Measurements from ENCODE around the gene MTMR10. TPM values are rescaled to one million over a fixed set of nuclear protein-coding genes. Genes with fewer than 3 reads are reported as not detected.

Gene MTMR10
- total RNA-seq, 1 experiment from 2014 or later, result 20.8 TPM

DNA sequence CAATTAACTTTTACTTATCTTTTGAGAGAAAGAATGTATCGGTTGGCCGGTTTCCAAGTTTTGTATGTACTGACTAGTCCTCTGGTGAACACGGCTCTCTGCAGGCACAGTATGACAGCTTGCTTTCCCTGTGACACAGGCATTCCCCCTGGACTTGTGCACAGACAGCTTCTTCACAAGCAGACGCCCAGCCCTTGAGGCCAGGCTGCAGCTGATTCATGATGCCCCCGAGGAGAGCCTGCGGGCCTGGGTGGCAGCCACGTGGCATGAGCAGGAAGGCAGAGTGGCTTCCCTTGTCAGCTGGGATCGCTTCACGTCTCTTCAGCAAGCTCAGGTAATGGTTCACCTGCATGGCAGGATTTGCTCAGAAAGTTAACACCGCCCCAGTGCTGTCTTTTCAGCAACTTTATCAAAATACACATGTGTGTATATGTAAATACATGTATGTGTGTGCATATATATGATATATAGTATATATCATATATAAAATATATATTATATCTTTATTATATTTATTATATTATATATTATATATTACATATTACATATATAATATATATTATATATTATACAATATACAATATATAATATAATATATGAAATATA, 62.3 kb downstream of the MTMR10 start:
- in situ Hi-C loops (cut with HindIII; ENCODE audit: low pct_unique_long_range_greater_than_20kb, low sequenced_read_pairs), result no loop called here
- DNase-seq (ENCODE audit: low read depth, low spot score), result no peak

DNA sequence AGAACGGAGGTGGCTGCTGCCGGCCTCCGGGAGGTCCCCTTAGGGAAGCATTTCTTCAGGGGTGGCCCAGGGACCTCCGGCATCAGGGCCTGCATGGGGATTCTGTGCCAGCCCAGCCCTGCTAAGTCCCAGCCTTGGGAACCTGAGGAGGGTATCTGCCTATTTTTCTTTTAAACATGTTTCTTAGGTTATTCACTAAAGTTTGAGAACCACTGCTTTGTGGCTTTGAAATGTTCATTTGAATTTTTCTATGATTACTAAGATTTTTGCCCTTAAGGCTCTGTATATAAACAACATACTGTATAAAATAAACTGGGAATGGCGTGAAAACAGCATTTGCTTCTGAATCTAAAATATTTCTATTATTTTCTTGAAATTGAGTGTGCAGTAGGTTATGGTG, 63.4 kb downstream of the MTMR10 start:
- in situ Hi-C loops (cut with HindIII; ENCODE audit: low pct_unique_long_range_greater_than_20kb, low sequenced_read_pairs), result no loop called here
- DNase-seq (ENCODE audit: low read depth, low spot score), result no peak

DNA sequence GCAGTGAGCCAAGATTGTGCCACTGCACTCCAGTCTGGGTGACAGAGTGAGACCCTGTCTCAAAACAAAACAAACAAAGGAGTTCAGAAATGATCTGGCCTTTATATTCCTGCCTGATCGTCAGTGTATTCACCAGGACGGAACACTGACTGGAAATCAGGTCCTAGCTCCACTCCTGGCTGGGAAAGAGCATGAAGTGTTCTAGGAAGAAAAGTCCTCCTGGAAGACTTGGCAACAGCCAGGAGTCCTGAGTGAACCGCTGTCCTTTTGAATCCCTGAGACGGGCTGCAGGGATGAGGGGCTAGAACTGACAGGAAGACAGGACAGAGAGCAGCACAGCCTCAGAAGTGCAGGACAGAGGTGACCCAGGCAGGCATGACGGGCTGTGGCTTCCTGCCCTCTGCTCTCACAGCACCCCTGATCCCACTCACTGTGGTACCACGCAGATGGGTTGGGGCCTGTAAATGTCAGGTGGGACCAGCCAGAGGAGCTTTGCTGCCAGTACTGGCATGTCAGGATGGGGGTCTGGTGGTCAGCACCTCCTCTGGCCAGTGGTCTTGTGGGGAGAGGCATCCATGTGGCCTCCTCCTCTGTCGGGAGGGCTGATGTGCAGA, 64.2 kb downstream of the MTMR10 start:
- no peak for DNase-seq (ENCODE audit: low read depth, low spot score)
- in situ Hi-C loops (cut with HindIII; ENCODE audit: low pct_unique_long_range_greater_than_20kb, low sequenced_read_pairs), result no loop called here

DNA sequence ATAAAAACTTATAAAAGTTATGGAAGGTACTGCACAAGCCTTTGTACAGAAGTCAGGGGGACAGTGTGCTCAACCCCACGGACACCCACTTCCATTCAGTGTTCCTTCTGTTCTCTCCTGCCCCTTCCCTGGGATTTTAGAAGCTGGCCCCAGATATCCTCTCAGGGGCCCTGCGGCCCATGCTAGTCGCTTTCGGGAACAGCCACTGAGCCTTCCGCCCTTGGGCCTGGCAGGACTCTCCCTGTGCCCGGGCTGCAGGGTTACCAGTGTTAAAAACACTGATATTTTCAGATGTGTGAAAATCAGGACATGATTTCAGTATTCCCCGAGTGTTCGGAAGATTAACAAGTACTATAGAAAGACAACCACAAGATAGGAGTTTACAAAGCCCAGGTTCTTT, 65.3 kb downstream of the MTMR10 start:
- in situ Hi-C loops (cut with HindIII; ENCODE audit: low pct_unique_long_range_greater_than_20kb, low sequenced_read_pairs), result no loop called here
- DNase-seq (ENCODE audit: low read depth, low spot score), result no peak

DNA sequence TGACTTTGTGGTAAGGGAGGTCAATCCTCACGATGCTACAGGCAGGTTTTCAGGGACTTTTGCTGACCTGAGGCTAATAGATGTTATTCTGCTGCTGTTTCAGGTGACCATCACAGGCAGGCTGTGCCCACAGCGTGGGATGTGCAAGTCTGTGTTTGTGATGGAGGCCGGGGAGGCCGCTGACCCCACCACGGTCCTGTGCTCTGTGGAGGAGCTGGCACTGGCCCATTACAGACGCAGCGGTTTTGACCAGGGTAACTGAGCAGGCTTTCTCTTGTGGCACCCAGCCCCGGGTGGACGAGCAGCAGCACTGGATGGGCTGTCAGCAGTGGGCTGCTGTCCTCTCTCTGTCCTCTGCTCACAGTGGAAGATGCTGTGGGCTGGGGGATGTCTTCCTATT, 65.7 kb downstream of the MTMR10 start:
- in situ Hi-C loops (cut with HindIII; ENCODE audit: low pct_unique_long_range_greater_than_20kb, low sequenced_read_pairs), result no loop called here
- no peak for DNase-seq (ENCODE audit: low read depth, low spot score)

DNA sequence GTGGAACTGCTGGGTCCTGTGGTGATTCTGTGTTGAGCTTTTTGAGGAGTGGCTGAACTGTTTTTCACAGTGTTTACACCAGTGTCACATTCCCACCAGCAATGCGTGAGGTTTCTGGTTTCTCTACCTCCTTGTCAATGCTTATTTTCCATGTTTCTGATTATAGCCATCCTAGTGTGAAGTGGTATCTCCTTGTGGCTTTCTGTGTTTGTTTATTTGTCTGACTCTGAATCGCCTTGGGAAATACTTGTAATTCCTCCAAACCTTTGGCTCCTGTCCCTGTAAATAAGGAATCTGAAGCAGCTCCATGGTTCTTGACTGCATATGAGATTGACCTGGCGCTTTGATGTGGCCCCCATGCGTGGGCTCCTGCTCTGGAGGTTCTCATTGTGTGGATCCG, 67.1 kb downstream of the MTMR10 start:
- in situ Hi-C loops (cut with HindIII; ENCODE audit: low pct_unique_long_range_greater_than_20kb, low sequenced_read_pairs), result no loop called here
- no peak for DNase-seq (ENCODE audit: low read depth, low spot score)

DNA sequence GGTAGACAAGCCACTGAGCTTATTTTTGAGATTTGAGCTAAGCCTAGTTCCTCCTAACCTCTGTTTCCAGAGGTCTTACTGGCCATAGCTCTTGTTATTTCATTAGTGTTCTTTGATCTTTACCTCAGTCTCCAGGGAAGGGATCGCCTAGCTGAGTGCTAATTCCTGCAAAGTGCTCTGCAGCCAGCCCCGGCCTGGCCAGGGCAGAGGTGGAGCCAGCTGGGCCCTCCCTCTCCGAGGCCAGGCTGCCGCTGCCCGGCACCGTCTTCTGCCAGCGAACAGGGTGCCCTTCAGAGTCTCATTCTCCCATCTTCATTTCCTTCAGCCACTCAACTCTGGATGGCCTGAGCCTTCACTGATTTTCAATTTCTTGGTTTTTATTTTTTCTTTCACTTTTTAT, 68.0 kb downstream of the MTMR10 start:
- peak; percentile 47 for DNase-seq (ENCODE audit: low read depth, low spot score)
- in situ Hi-C loops (cut with HindIII; ENCODE audit: low pct_unique_long_range_greater_than_20kb, low sequenced_read_pairs), result no loop called here

DNA sequence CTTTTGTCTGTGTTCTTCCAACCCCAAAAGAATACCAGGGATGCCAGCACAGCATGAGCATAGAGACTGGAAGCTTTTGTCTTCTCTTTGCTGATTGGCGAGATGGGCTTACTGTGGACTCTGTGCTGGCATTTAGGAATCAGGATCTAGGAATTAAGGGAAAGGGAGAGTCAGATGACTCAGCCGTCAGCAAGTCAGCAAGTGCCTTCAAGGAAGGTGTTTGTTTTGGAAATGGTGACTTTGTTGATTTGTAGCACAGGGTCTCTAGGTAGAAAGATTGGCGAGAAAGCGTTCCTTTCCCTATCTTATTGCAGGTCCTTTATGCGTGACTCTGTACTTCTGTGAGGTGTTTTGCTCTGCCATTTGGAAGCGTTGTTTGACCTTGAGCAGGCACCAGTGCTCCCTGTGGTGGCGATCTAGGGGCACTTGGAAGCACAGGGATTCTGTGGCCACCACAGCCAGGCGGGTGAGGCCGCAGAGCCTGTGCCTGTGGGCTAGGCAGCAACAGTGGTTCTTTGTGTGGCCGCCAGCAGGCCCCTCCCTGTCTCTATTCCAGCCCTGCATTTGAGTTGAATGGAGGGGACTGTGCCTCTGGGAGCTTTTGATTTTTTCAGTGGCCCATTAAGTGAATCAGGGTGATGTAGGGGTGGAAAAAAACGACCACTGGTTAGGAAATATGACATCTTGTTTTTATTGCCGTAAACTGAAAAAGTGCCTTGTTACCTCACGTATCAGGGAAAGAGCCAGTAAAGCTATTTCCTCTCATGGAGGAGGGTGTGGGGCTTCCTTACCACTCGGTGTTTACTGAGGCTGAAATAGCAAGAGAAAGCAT, 68.7 kb downstream of the MTMR10 start:
- in situ Hi-C loops (cut with HindIII; ENCODE audit: low pct_unique_long_range_greater_than_20kb, low sequenced_read_pairs), result no loop called here
- DNase-seq (ENCODE audit: low read depth, low spot score), result peak; percentile 96

DNA sequence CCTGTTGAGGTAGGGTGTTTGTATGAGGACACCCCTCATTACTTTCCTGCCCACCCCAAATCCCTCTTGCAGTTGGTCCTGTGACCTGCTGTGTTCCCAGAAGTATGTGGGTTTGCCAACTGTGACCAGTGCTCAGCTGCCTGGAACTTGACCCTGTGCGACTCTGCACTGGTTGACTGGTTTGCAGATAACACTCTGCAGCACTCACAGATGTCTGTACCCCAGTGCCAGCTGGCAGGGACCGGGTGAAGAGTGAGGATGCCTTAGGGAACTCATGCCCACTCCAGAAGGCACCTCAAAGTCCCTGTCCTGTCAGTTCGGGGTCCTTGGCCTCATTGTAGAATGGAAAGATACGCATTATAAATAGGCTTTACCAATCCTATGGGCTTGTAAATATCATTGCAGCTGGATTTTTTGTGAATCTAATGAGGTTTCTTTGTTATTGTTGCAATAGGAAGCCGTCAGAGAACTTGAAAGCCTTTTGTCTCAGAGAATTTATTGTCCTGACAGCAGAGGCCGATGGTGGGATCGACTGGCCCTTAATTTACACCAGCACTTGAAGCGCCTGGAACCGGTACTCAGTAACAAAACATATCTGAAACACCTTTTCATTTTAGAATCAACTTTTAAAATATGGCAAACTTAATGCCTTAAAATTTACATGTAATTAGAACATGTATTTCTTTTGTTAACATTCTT, 69.5 kb downstream of the MTMR10 start:
- in situ Hi-C loops (cut with HindIII; ENCODE audit: low pct_unique_long_range_greater_than_20kb, low sequenced_read_pairs), result no loop called here
- DNase-seq (ENCODE audit: low read depth, low spot score), result no peak

DNA sequence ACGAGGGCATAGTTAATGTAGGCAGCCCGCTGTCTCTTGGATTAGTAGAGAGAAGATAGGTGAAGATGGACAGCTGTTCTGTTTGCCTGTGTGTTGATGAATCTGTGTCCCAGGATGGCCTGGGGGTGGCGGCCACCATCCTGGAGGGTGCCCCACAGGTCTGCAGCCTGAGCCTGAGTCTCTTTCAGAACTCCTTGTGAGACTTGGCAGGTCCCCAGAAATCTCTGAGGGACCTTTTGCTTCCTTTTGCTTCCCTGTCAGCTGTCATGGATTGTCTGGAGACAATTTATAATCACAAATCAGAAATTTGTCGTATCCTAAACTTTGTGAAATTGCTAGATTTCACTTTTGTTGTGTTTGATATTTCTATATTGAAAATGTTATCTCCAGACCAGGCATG, 70.3 kb downstream of the MTMR10 start:
- in situ Hi-C loops (cut with HindIII; ENCODE audit: low pct_unique_long_range_greater_than_20kb, low sequenced_read_pairs), result no loop called here
- DNase-seq (ENCODE audit: low read depth, low spot score), result no peak

DNA sequence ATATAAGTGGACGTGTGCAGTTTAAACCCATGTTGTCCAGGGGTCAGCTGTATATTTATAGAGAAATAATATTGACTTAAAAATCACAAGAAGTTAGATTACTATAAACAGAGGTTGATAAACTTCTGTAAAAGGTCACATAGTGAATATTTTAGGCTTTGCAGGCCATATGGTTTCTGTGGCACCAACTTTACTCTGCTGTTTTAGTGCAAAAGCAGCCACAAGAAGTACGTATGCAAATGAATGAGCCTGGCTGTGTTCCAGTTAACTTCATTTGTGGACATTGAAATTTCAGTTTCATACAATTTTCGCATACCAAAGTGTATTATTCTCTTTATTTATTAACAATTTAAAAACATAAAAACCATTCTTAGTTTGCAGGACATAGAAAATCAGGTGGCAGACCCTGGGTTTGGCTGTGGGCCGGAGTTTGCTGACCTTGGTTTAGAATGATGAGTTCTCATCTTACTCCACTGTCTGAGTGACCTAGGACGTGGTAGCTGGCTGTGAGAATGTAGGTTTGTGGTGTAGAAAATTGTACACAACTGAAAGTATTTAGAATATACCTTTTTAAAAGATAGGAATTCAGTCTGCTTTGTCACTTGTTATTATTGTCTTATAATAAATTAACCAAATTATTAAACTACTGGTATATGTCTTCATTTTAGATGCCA, 71.4 kb downstream of the MTMR10 start:
- no peak for DNase-seq (ENCODE audit: low read depth, low spot score)
- in situ Hi-C loops (cut with HindIII; ENCODE audit: low pct_unique_long_range_greater_than_20kb, low sequenced_read_pairs), result no loop called here

DNA sequence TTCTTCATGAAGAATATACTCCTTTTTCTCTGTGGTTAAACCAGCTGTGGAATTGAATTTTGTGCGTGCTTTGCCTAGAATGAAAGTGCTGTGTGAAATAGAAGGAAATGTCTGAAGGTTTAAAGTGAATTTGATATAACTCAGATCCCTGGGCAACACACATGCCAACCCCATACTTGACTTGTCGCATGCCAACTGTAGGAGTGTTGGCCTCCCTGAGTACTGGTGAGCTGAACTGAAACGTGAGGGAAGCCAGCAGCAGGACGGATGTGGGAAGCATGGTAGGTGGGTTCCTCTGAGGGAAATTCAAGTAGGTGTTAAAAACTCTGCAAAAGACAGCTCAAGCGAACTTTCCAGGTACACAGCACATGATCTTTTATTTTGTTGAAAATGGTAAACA, 73.1 kb downstream of the MTMR10 start:
- no peak for DNase-seq (ENCODE audit: low read depth, low spot score)
- in situ Hi-C loops (cut with HindIII; ENCODE audit: low pct_unique_long_range_greater_than_20kb, low sequenced_read_pairs), result no loop called here

DNA sequence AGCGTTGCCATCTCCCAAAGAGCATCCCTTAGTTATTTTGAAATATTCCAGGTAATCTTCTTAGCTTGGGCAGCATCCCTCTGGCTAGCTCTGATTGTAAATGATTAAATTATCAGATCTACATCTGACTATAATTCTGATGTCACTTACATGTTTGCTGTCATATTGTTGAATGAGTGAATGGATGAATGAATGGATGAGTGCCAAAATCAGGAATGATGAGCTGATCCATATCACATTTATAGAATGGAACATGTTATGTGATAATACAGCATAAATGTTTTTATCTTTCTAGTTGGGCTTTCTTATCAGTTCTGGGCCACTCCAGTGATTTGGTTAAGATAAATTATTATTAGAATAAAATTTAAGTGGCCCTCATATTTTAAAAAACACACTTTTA, 73.8 kb downstream of the MTMR10 start:
- in situ Hi-C loops (cut with HindIII; ENCODE audit: low pct_unique_long_range_greater_than_20kb, low sequenced_read_pairs), result no loop called here
- no peak for DNase-seq (ENCODE audit: low read depth, low spot score)

DNA sequence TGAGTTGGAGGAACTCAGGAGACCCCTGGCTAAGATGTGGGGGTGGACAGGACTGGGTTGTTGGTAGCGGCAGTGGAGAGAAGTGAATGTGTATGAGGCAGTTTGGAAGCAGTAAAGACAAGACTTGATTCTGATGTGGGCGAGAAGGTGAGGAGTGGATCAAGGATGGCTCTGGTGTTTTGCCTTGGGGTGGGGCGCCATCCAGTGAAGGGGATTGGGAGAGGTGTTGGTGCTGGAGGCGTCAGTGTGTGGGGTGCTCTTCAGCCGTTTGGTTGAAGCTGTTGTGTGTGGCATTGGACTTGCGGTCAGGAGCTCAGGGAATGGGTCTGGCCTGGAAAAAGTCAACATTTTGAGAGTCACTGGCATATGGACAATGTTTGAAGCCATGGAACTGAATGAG, 74.4 kb downstream of the MTMR10 start:
- no peak for DNase-seq (ENCODE audit: low read depth, low spot score)
- in situ Hi-C loops (cut with HindIII; ENCODE audit: low pct_unique_long_range_greater_than_20kb, low sequenced_read_pairs), result no loop called here

DNA sequence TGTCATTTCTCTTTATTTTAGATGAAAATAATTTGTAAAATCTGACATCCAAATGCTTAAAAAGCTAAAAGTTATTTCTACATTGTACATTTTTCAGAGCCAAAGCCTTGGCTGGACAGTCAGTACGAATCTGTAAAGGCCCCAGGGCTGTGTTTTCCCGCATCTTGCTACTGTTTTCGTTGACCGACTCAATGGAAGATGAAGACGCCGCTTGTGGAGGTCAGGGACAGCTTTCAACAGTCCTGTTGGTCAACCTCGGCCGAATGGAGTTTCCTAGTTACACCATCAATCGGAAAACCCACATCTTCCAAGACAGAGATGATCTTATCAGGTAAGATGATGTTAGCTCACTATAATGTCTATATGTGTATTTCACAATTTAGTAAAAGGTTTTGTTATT, 77.7 kb downstream of the MTMR10 start:
- in situ Hi-C loops (cut with HindIII; ENCODE audit: low pct_unique_long_range_greater_than_20kb, low sequenced_read_pairs), result no loop called here
- DNase-seq (ENCODE audit: low read depth, low spot score), result no peak

DNA sequence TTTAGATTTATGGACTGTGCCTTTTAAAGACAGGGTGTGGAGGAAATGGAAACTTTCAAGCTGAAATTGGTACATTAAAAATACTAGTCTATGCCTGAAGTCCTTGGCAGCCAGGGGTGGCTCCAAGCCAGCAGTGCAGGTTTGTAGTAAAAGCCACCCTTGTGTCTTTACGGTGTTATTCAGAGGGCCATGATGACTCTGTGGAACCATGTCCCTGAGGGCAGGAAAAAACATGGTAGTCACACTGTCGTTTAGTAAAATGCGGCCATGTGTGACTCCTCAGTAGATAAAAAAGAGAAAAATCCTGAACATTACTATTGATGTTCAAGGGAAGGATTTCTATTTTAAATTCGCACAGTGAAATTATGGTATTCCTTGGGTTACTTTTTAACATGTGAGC, 85.1 kb downstream of the MTMR10 start:
- no peak for DNase-seq (ENCODE audit: low read depth, low spot score)
- in situ Hi-C loops (cut with HindIII; ENCODE audit: low pct_unique_long_range_greater_than_20kb, low sequenced_read_pairs), result no loop called here

DNA sequence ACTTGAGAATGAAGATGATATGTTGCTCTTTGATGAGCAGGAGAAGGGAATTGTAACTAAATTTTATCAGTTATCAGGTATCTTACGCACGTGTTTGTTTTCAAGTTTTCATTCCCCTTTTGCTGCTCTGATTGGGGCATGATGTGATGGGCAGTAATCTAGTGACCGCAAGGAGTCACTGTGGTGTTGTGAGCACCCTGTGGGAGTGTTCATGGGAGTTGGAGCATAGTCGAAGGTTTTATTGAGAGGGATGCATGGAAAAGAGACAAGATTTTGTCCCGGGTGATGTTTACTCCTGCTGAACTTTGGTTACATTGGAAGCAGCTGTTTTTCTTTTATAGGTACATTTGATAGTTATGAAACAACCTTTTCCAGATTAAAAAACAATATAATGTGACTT, 85.6 kb downstream of the MTMR10 start:
- in situ Hi-C loops (cut with HindIII; ENCODE audit: low pct_unique_long_range_greater_than_20kb, low sequenced_read_pairs), result no loop called here

DNA sequence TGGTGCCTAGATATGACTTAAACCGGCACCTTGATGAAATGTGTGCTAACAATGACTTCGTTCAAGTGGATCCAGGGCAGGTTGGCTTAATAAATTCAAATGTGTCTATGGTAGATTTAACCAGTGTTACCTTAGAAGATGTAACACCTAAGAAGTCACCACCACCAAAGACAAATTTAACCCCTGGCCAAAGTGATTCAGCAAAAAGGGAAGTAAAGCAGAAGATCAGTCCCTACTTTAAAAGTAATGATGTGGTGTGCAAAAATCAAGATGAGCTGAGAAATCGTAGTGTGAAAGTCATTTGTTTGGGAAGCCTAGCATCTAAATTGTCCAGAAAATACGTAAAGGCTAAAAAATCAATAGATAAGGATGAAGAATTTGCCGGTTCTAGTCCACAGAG, 86.6 kb downstream of the MTMR10 start:
- in situ Hi-C loops (cut with HindIII; ENCODE audit: low pct_unique_long_range_greater_than_20kb, low sequenced_read_pairs), result no loop called here
- no peak for DNase-seq (ENCODE audit: low read depth, low spot score)

More for the DNA sequence above, 85.6 kb downstream of the MTMR10 start:
- peak; percentile 80 for DNase-seq (ENCODE audit: low read depth, low spot score)
